Kasumi-1 (cell line): ENCODE data around the gene PLEKHM1.

Experiments used
- DNase-seq, 2 experiments: peaks; one replicate each; lab custom pipeline; 2025; lab: John Stamatoyannopoulos, UW

PLEKHM1 gene

GRCh38 chr17:45427181-45427835 is 63.2 kb downstream of the PLEKHM1 start:
- no peak for DNase-seq

DNA sequence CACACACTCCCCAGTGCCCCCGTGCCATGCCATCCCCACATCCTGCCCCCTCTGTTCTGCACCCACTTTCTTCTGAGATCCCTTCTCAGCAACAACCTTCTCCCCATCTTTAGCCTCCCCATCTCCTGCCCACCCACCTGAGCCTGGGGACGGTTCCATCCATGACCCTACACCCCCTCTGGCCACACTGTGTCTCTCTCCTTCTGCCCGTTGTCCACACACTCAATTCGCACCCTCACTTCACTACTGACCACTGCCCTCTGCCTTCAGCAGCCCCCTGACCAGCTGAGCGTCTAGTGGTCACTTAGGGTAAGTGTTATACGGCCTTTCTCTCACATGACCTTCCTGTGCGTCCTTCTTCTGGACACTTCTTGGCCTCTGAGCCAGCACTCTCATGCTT is 64.0 kb downstream of the PLEKHM1 start:
- DNase-seq = no peak

DNA sequence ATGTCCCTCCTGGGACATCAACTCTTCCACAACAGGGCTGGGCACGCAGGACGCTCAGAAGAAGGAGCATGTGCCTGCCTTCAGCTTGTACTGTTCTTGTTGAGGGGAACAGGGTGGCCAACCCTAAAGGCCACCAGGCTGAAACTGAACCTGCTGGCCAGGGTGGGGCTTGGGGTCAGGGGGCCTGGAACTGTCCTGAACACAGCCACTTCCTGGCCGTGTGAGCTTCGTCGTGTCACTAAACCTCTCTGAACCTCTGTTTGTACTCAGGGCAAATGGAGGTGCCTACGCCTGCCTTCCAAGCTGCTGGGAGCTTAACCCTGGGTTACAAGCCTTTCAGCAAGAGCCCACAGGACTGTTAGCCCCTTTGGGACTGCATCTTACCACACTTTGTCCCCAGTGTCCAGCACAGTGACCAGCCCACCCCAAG is 64.5 kb downstream of the PLEKHM1 start:
- no peak for DNase-seq

GRCh38 chr17:45425125-45425983 is 65.2 kb downstream of the PLEKHM1 start:
- DNase-seq = peak; percentile 79

DNA sequence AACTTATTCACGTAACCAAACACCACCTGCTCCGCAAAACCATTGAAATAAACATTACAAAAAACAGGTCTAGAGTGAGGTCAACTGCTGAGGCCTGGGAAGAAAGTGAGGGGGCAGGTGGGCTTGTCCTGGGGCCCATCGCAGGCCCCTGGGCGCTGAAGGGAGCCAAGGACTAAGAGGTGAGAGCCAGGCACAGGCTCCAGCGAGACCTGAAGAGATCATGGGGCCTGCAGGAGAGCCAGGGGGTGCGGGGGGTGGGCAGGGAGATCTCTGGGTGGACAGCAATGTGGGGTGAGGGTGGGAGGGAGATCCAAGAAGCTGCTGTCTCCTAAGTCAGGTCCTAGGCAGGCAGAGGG is 65.8 kb downstream of the PLEKHM1 start:
- DNase-seq = no peak

DNA sequence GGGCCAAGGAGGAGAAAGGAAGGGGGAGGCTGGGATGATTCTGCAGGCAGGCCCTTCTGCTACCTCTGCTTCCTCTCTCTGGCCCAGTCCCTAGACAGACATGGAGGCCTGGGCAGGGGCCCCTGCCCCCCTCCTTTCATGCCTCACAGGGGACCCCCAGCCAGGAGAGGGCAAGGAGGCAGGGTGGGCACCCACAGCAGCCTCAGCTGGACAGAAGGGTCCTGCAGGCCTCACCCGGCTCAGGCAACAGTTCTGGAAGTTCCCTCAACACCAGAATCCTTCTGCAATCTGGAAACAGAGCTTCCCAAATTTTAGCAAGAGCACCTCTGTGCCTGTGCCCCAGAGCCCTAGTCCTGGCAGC is 66.6 kb downstream of the PLEKHM1 start:
- DNase-seq = no peak

- no peak for DNase-seq
Measured at GRCh38 chr17:45423304-45423974, 67.1 kb downstream of the PLEKHM1 start.

GRCh38 chr17:45414990-45415881 is 75.3 kb downstream of the PLEKHM1 start:
- DNase-seq = peak; percentile 55 to 58

DNA sequence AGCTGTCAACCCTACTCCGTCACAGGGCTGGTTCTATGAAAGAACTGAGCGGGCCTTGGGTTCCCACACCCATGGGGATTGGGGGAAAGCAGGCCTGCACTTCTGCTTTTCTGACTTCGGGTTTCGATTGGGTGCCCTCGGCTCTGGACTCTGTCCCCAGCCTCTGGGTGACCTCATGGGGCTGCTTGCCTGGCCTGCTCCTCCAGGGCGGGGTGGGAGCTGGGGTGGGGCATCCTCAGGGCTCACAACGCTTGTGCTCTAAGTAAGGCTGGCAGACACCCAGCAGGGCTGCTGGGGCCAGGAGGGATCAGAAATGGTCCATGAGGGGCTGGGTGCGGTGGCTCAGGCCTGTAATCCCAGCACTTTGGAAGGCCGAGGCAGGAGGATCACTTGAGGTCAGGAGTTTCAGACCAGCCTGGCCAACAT is 77.0 kb downstream of the PLEKHM1 start:
- DNase-seq = no peak

- no peak for DNase-seq
Measured at GRCh38 chr17:45411348-45412105, 79.0 kb downstream of the PLEKHM1 start.

GRCh38 chr17:45410144-45411091 is 80.1 kb downstream of the PLEKHM1 start:
- DNase-seq = peak; percentile 41 to 45

DNA sequence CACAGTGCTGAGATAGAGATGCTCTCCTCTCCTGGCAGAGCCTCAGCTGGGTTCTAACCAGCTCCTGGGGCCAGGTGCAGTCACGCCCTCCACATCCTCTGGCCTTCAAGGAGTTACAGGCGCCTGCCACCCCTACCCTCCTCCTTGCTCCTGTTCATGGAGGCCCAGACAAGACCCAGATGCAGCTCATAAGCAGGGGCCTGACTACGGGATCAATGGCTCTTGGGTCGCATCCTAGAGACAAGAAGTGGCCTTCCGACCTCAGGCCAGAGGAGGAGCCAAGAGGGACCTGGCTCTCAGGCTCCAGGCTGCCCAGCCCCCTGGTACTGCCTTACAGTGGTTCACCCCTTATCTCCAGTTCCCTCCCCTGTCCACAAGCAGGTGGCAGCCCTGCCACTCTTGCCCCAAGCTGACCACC is 80.9 kb downstream of the PLEKHM1 start:
- no peak for DNase-seq

DNA sequence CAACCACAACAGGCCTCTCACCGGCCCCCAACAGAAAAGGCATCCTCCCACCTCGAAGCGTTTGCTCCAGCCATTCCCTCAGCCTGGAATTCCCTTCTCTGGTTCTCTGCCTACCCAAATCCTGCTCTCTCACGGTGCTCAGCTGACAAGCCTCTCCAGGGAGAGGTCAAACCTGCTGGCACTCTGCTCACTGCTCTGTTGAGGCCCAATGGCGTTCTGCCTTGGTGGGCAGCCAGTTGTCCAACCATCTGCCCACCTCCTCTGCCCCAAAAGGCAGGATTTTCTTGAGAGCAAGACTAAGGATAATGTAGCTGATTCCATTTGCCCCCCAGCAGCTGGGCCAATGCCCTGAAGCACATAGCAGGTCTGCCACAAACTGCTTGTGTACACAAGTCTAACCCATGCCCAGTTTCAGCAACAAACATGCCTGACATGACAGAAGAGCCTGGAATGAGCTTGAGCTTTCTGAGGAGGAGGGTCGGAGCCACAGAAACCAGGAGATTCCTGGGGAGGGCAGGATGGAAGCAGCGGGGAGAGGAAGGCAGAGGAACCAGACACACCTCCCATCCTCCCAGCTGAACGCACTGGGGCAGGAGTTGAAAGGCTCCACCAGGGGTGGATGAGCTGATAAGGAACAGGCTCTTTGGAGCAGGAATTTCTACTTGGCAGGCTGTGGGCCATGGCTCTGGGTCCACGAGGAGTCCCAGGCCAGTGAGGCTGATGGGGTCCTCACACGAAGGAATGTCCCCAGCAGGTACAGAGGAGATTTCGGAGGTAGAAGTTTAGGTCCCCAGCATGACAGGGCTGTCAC is 81.7 kb downstream of the PLEKHM1 start:
- no peak for DNase-seq

- DNase-seq = peak; percentile 24
Measured at GRCh38 chr17:45406107-45406506, 84.4 kb downstream of the PLEKHM1 start.

GRCh38 chr17:45405250-45406086 is 85.1 kb downstream of the PLEKHM1 start:
- no peak for DNase-seq

DNA sequence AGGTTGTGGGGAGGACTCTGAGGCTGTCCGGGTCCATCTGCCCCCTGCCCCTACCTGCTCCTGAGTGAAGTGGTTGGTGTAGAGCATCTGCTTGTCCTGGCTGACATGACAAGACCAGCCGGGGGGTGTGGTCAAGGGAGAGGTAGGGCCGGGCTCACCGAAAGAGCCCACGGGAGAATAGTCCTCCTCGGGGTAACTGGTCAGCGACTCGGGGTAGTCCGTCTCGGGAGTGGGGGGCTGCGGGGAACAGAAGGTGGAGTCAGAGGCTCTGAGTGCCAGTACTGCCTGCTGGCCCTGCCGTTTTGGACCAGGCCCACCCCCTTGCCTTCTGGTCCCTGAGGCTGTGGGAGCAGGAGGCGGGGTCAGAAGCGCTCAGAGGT is 85.7 kb downstream of the PLEKHM1 start:
- no peak for DNase-seq

- no peak for DNase-seq
Measured at GRCh38 chr17:45403906-45404490, 86.5 kb downstream of the PLEKHM1 start.

- no peak for DNase-seq
Measured at GRCh38 chr17:45402916-45403315, 87.6 kb downstream of the PLEKHM1 start.
